OCI-LY1 (cell line): ENCODE measurements around the gene LHCGR.

Experiments
- H2AFZ ChIP-seq: fragments of 200-600 bp; sonication (generic), shearing (Covaris generic); 2 replicates; pipeline ENCODE4 v1.6.0; 2014; ENCODE audit warnings: antibody characterized with exemption, mild to moderate bottlenecking, low read length
- H3F3A ChIP-seq: fragments of 200-600 bp; sonication (generic), shearing (Covaris generic); 2 replicates; pipeline ENCODE4 v1.6.0; 2014; ENCODE audit warnings: mild to moderate bottlenecking, antibody characterized with exemption, low read length, moderate library complexity; ENCODE audit not compliant: insufficient read depth
- H3K27ac ChIP-seq: fragments of 200-600 bp; sonication (generic); 2 replicates; pipeline ENCODE4 v1.5.1; 2014; ENCODE audit warnings: low read length, mixed run types, mild to moderate bottlenecking, low read depth; ENCODE audit not compliant: poor library complexity, severe bottlenecking
- H3K27me3 ChIP-seq: fragments of 200-600 bp; sonication (generic); 2 replicates; pipeline ENCODE4 v1.6.0; 2014; ENCODE audit warnings: antibody characterized with exemption, mild to moderate bottlenecking, low read length, moderate library complexity; ENCODE audit not compliant: insufficient read depth
- H3K36me3 ChIP-seq: fragments of 200-600 bp; sonication (generic); 2 replicates; pipeline ENCODE4 v1.6.1; 2014; ENCODE audit warnings: mild to moderate bottlenecking, antibody characterized with exemption, low read length, moderate library complexity, mixed read lengths; ENCODE audit not compliant: insufficient read depth
- H3K4me1 ChIP-seq: fragments of 200-600 bp; sonication (generic); 2 replicates; pipeline ENCODE4 v1.5.1; 2014; ENCODE audit warnings: mild to moderate bottlenecking, low read length, moderate library complexity; ENCODE audit not compliant: insufficient read depth, severe bottlenecking
- H3K4me2 ChIP-seq: fragments of 200-600 bp; sonication (generic), shearing (Covaris generic); 2 replicates; pipeline ENCODE4 v1.6.1; 2014; ENCODE audit warnings: low read length
- H3K4me3 ChIP-seq: fragments of 200-600 bp; sonication (generic); 2 replicates; pipeline ENCODE4 v1.5.1; 2014; ENCODE audit warnings: low read length, low read depth, mild to moderate bottlenecking, mixed read lengths; ENCODE audit not compliant: poor library complexity, severe bottlenecking
- H3K79me2 ChIP-seq: fragments of 200-600 bp; shearing (Covaris generic); 2 replicates; pipeline ENCODE4 v1.6.1; 2016; ENCODE audit warnings: mixed run types, low read length, mixed read lengths; ENCODE audit not compliant: insufficient read depth
- H3K9ac ChIP-seq: fragments of 200-600 bp; sonication (generic), shearing (Covaris generic); 2 replicates; pipeline ENCODE4 v1.6.1; 2014; ENCODE audit warnings: mild to moderate bottlenecking, low read length, mixed read lengths
- H3K9me2 ChIP-seq: fragments of 200-600 bp; sonication (generic), shearing (Covaris generic); 2 replicates; pipeline ENCODE4 v1.6.1; 2014; ENCODE audit warnings: low read depth, mild to moderate bottlenecking, low read length, mixed read lengths
- H3K9me3 ChIP-seq: fragments of 200-600 bp; shearing (Covaris generic); 2 replicates; pipeline ENCODE4 v1.6.1; 2014; ENCODE audit warnings: low read length, mixed read lengths
- H4K20me1 ChIP-seq: fragments of 200-600 bp; sonication (generic), shearing (Covaris generic); 2 replicates; pipeline ENCODE4 v1.6.0; 2016; ENCODE audit warnings: mild to moderate bottlenecking, low read length; ENCODE audit not compliant: insufficient read depth
- EZH2 ChIP-seq: fragments of 200-600 bp; sonication (generic), shearing (Covaris generic); IDR thresholded peaks from 2 replicates; pipeline ENCODE4 v1.8.0; 2017; ENCODE audit warnings: borderline replicate concordance, mixed run types, mild to moderate bottlenecking, antibody characterized with exemption, low read length, moderate library complexity, mixed read lengths
- TF ChIP-seq, protein P1 (sequence below): fragments of 200-600 bp; sonication (generic), shearing (Covaris generic); IDR thresholded peaks from 2 replicates; pipeline ENCODE4 v1.5.1; 2017; ENCODE audit warnings: mild to moderate bottlenecking, antibody characterized with exemption, low read length, moderate library complexity, mixed read lengths

The LHCGR gene

DNA sequence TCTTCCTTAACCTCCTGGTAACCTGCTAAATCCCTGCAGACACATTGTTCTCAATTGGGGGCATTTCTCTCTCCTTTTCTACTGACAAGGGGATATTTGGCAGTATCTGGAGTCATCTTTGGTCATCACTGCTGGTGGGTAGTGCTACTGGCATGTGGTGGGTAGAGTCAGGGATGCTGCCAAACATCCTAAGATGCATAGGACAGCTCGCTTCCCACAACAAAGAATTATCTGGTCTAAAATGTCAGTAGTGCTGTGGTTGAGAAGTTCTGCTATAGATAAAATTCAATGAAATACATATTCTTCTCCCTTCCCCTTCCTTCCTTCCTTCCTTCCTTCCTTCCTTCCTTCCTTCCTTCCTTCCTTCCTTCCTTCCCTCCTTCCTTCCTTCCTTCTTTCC lies 18.7 kb upstream of the LHCGR start:
- no peaks in the 10 kb centered on the region for H3K36me3 ChIP-seq
- no peaks in the 10 kb centered on the region for H4K20me1 ChIP-seq
- H3K9me3 ChIP-seq, result no peaks in the 10 kb centered on the region
- no peaks in the 10 kb centered on the region for H3K79me2 ChIP-seq
- H3K4me2 ChIP-seq, result no peak overlapping the region
- no peak overlapping the region for H2AFZ ChIP-seq
- H3K4me3 ChIP-seq, result no peak overlapping the region
- H3K27me3 ChIP-seq, result no peaks in the 10 kb centered on the region
- H3F3A ChIP-seq, result no peaks in the 10 kb centered on the region
- H3K4me1 ChIP-seq, result no peaks in the 10 kb centered on the region
- no peak overlapping the region for H3K27ac ChIP-seq
- TF ChIP-seq EZH2, result no peak
- TF ChIP-seq, protein P1, sequence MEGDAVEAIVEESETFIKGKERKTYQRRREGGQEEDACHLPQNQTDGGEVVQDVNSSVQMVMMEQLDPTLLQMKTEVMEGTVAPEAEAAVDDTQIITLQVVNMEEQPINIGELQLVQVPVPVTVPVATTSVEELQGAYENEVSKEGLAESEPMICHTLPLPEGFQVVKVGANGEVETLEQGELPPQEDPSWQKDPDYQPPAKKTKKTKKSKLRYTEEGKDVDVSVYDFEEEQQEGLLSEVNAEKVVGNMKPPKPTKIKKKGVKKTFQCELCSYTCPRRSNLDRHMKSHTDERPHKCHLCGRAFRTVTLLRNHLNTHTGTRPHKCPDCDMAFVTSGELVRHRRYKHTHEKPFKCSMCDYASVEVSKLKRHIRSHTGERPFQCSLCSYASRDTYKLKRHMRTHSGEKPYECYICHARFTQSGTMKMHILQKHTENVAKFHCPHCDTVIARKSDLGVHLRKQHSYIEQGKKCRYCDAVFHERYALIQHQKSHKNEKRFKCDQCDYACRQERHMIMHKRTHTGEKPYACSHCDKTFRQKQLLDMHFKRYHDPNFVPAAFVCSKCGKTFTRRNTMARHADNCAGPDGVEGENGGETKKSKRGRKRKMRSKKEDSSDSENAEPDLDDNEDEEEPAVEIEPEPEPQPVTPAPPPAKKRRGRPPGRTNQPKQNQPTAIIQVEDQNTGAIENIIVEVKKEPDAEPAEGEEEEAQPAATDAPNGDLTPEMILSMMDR, result no peak
- no peak overlapping the region for H3K9ac ChIP-seq
- no peaks in the 10 kb centered on the region for H3K9me2 ChIP-seq

- H2AFZ ChIP-seq, result no peak overlapping the region
- no peak overlapping the region for H3K4me2 ChIP-seq
- no peaks in the 10 kb centered on the region for H3K9me2 ChIP-seq
- no peaks in the 10 kb centered on the region for H3K36me3 ChIP-seq
- no peak for TF ChIP-seq EZH2
- TF ChIP-seq, protein P1, result no peak
- H3K4me1 ChIP-seq, result no peaks in the 10 kb centered on the region
- no peak overlapping the region for H3K27ac ChIP-seq
- no peak overlapping the region for H3K9ac ChIP-seq
- no peaks in the 10 kb centered on the region for H3F3A ChIP-seq
- no peaks in the 10 kb centered on the region for H3K79me2 ChIP-seq
- H4K20me1 ChIP-seq, result no peaks in the 10 kb centered on the region
- H3K4me3 ChIP-seq, result no peak overlapping the region
- H3K27me3 ChIP-seq, result no peaks in the 10 kb centered on the region
- no peaks in the 10 kb centered on the region for H3K9me3 ChIP-seq
Observed at GRCh38 chr2:48771241-48772014, 15.9 kb upstream of the LHCGR start.

- Histone ChIP-seq H3K9me2 (no peaks in the 10 kb centered on the region), H3K27me3 (no peaks in the 10 kb centered on the region), H3F3A (no peaks in the 10 kb centered on the region), H3K4me1 (no peaks in the 10 kb centered on the region), H4K20me1 (no peaks in the 10 kb centered on the region), H3K36me3 (no peaks in the 10 kb centered on the region), H3K9me3 (no peaks in the 10 kb centered on the region), H3K4me3 (no peak overlapping the region), H3K79me2 (no peaks in the 10 kb centered on the region), H3K27ac (no peak overlapping the region), H2AFZ (no peak overlapping the region), H3K4me2 (no peak overlapping the region), H3K9ac (no peak overlapping the region)
- no peak for TF ChIP-seq EZH2
- TF ChIP-seq, protein P1, result no peak
Observed at GRCh38 chr2:48770181-48770580, 14.7 kb upstream of the LHCGR start.
